Measurements from ENCODE around the gene METTL8.
"Not testable (repeated sequence)": the region's sequence is repeated elsewhere in the genome, so short reads cannot be mapped to it uniquely, and the experiment has no call there.

Gene METTL8

DNA sequence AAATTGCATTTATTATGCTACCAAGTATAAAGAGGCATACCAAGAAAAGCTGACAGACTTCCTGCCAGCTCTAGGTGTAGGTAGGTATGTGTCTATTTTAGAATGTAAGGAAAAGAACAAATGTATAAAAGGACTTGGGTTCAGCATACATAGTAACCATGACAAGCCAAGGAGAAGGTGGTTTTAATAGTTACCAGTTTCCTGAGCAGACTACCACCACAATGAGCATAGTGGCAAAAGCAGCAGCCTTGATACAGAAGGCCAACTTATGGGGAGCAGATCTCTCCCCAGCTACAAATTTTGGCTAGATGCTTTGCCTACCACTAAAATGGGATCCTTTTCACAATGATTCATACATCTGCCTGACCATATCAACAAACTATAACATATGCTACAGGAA, 34.5 kb downstream of the METTL8 start:
- DNase-seq, result no peak

DNA sequence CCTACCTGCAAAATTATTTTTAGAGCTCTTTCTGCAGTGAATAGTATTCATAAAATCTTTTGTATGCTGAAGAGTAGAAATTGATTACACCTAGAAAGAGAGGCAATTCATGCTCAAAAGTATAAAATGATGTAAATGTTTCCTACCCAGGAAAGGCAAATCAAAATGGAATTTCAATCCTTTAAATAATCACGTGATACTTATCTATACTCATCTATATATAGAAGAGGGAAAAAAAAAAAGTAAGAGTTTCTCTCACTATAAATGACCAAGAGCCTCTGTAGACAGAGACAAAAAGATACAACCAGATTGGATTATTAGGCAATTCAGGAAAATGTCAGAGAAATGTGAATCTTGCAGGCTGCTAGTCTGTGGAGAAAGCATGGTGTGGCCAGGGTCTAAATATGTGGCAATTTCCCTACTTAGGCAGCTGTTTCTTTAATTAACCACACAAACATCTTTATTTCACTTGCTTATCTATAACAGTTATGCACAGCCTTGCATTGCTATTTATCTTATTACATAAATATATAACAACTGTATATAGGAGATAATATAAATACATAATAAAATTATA, 39.5 kb downstream of the METTL8 start:
- DNase-seq, result no peak

DNA sequence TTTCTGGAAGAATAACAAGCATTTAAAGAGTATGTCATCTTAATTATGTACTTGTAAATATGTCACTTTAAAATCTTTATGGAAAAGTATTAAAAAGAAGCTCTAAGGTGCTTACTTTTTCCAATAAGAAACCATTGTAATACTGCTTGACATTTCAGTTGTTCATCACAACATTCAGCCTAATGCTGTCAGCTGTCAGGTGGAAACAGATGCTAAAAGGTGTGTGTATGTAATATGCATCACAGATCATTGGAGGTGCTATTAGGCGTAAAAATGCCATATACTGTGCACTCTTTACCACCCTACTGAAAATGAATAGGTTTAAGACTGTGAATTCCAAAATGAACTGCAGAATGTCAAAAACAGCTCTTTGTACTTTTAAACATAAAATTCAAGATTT, 40.3 kb downstream of the METTL8 start:
- no peak for DNase-seq

DNA sequence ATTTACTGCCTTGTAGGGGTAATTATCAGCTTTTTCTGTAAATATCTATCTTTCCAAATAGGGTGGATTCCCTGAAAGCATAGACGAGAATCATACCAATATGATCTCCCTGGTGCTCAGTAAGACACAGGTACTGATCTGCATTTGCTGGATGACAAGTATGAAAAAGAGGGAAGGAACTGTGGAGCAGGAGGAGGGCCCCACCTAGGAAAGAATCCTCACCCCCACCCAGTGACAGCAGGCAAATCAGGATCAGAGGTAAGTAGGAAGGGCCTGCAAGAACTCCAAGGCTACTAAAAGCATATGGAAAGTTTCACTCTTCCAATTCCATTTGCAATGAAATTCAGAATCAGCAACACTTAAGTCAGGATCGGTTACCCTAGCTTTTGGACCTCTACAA, 42.3 kb downstream of the METTL8 start:
- DNase-seq, result no peak

DNA sequence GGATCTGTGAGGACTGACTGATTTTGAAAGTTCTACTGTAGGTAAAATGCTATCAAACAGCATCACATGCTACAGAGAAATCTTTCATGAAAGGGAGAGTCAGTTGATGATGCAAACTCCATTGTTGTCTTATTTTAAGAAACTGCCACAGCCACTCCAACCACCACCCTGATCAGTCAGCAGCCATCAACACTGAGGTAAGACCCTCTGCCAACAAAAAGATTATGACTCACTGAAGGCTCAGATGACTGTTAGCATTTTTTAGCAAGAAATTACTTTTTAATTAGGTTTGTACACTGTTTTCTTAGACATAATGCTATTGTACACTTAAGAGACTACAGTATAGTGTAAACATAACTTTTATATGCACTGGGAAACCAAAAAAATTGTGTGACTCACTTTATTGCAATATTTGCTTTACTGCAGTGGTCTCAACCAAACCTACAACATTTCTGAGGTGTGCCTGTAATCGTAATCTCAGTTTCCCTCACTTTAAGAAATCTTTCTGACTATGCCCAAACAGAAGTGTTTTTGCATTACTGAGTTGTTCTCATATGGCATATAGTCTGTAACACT, 42.8 kb downstream of the METTL8 start:
- peak; percentile 75 for DNase-seq

DNA sequence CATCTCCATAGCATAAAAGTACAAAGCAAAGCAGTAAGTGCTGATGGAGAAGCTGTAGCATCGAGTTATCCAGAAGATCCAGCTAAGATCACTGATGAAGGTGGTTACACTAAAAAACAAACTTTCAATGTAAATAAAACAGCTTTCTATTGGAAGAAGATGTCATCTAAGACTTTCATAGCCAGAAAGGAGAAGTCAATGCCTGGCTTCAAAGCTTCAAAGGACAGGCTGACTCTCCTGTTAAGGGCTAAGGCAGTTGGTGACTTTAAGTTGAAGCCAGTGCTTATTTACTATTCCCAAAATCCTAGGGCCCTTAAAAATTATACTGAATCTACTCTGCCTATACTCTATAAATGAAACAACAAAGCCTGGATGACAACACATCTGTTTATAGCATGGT, 44.0 kb downstream of the METTL8 start:
- no peak for DNase-seq

DNA sequence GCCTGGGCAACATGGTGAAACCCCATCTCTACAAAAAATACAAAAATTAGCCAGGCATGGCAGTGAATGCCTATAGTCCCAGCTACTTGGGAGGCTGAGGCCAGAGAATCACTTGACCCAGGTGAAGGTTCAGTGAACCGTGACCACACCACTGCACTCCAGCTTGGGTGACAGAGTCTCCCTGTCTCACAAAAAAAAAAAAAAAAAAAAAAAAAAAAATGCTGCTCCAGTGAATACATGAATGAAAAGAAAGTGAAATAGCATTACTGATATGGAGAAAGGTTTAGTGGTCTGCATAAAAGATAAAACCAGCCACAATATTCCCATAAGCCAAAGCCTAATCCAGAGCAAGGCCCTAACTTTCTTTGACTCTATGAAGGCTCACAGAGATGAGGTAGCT, 44.5 kb downstream of the METTL8 start:
- no peak for DNase-seq

DNA sequence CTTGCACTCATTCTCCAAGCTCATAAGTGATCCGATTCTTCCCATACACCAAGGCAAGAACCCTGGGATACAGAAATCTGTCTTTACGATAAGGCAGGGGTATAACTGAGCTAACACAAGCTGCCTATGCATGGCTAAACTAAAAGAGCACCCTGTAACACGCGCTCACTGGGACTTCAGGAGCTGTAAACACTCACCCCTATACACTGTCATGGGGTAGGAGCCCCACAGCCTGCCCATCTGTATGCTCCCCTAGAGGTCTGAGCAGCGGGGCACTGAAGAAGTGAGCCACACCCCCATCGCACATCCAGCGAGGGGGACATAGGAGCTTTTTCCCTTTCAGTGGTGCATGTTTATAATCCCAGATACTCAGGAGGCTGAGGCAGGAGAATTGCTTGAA, 46.7 kb downstream of the METTL8 start:
- DNase-seq, result no peak

DNA sequence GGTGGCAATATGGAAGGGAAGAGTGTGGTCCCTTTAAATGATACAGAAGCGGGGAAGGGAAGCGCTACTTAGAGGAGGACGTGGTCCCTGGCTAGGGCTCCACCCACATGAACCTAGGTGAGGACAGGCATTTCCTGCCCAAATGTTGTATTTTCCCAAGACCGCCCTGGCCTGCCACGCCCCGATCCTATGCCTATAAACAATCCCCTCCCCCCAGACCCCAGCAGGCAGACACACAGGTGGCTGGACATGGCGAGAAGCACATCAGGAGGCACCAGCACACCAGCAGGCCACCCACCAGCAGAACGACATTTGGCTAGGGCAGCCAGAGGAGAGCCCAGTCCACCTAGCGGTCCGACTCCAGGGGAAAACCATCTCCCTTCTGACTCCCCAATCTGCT, 47.2 kb downstream of the METTL8 start:
- no peak for DNase-seq

DNA sequence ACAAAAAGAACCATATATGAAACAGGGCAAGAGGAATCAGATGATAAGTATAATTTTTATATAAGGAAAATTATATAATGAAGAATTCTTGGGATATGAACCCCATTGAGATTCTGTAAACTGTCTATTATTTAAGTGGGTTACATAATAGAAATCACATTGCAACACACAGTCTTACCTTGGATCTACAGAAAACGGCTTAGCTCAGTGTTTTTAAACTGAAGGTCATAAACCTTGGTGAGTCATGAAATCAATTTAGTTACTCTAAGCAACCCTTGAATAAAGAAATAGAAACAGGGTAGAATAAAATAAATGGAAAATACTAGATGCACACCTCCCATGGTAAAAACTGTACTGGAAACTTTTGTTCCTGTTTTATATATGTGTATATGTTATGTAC, 50.7 kb downstream of the METTL8 start:
- no peak for DNase-seq

DNA sequence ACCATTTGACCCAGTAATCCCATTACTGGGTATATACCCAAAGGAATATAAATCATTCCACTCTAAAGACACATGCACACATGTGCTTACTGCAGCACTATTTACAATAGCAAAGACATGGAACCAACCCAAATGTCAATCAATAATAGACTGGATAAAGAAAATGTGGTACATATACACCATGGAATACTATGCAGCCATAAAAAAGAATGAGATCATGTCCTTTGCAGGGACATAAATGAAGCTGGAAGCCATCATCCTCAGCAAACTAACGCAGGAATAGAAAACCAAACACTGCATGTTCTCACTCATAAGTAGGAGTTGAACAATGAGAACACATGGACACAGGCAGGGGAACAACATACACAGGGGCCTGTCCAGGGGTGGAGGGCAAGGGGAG, 51.6 kb downstream of the METTL8 start:
- DNase-seq, result not testable (repeated sequence)

DNA sequence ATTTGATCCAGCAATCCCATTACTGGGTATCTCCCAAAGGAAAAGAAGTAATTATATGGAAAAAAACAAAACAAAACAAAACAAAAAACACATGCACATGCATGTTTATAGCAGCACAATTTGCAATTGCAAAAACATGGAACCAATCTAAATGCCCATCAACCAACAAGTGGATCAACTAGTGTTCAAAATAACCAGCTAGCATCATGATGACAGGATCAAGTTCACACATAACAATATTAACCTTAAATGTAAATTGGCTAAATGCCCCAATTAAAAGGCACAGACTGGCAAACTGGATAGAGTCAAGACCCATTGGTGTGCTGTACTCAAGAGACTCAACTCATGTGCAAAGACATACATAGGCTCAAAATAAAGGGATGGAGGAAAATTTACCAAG, 55.9 kb downstream of the METTL8 start:
- not testable (repeated sequence) for DNase-seq

DNA sequence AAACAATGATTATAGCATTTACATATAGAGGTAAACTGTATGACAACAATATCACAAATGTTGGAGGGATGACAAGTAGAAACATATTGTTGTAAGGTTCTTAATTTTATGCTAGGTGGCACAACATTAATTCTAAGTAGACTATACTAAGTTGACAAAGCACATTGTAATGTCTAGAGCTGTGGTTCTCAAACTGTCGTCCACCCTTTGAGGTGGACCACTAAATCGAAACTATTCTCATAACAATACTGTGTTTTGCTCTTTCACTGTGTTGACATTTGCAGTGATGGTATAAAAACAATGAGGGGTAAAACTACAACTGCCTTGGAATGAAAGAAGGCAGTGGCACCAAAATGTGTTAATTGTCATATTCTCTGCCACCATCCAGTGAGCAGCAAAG, 66.1 kb downstream of the METTL8 start:
- DNase-seq, result no peak

DNA sequence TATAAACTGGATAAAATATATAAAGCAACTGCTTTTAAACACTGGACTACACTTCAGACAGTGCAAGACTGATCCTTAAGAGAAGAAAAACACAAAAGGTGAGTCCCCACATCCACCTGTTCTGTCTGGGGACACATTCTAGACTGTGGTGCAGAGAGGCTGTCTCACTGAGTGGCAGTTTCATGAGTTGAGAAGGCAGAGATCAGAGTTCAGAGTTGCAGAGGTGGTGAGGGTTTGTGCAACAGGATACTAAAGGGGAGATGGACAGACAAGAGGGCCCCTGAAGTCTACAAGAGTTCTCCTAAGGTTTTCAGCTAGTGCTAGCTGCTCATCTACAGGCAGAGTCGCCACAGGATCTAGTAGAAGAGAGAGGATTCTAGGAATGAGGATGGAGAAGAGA, 68.0 kb downstream of the METTL8 start:
- DNase-seq, result no peak

DNA sequence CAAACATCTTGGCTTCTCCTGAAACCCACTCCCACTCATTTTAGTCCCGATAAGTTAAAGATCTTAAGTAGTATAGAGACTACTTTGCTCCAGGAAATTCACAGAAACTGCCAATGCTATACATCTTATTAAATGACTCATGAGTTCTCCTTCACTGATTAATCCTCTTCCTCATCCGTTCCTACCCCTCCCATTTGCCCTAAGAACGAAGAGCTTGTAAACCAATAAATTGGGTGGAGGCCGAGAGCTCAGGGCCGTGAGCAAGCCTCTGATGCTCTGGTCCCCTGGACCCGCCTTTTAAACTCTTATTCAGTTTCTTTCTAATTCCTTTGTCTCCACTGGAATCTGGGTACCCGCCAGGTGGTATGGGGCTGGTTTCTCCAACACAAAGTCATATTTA, 68.6 kb downstream of the METTL8 start:
- DNase-seq, result no peak

DNA sequence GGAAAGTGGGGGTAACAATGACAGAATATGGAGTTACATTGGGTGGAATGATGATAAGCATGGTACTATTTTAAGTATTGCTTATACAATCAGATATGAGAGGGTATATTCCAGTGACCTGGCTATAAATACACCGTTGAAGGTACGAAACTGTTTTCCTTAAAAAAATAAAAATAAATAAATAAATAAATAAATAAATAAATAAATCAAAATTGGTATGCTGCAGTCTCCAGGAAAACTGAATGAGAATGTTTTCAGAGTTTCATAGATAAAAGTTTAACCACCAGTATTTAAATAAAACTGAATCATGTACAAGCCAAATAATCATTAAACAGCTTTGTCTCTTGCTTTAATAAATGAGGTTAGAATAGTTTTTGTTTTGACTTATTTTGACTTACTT, 71.4 kb downstream of the METTL8 start:
- no peak for DNase-seq

DNA sequence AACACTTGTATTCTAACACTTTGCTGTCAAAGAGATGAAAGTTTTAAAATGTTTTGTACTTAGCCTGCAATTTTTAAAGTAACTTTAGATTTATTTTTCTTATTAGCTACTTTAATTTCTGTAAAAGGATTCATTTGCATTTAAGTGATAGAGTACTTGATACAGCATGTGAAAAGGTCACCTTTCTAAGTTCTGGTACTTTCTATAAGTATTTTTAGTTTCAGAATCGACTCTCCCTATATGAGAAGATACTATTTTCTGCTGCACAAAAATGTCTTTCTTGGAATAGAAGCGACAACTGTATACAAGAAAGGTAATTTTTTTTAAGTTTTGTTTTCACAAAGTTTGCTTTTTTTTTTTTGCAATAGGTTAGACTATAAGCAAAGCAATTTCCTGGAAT, 72.9 kb downstream of the METTL8 start:
- DNase-seq, result no peak

DNA sequence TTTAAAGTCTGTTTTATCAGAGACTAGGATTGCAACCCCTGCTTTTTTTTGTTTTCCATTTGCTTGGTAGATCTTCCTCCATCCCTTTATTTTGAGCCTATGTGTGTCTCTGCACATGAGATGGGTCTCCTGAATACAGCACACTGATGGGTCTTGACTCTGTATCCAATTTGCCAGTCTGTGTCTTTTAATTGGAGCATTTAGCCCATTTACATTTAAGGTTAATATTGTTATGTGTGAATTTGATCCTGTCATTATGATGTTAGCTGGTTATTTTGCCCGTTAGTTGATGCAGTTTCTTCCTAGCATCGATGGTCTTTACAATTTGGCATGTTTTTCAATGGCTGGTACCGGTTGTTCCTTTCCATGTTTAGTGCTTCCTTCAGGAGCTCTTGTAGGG, 80.0 kb downstream of the METTL8 start:
- DNase-seq, result not testable (repeated sequence)

DNA sequence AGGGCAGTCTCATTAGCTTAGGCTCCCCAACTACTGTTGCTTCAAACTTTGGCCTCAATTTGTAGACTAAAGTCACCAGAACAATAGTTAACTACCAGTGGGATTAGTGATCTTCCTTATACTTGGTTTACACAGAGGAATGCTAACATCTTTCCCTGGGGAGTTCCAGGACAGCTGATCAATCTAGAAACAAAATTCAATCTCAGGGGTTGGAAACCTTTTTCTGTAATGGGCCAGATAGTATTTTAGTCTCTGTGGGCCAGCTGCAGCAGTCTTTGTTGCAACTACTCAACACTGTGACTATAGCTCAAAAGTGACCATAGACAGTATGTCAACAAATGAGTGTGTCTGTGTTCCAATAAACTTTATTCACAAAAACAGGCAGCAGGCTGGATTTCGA, 85.7 kb downstream of the METTL8 start:
- no peak for DNase-seq

DNA sequence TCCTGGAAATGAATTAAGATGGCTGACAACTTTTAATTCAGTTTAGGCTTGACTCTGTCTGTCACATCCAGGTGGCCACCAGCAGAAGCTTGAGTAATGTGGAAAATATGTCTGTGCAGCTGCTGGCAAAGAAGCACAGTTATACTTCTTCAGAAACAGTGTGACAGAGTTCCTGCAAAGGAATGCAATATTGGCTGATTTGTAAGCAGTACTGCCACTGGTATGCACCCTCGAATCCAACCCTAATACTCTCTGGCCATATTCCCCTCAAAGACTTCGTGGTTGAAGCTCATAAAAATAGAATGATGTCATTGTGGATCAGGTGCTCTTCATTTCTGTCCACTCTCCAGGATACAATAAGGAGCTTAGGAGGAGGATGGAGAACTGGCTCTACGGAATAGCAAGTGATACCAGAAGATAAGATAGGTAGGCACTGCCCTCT, 86.2 kb downstream of the METTL8 start:
- DNase-seq, result peak; percentile 86

DNA sequence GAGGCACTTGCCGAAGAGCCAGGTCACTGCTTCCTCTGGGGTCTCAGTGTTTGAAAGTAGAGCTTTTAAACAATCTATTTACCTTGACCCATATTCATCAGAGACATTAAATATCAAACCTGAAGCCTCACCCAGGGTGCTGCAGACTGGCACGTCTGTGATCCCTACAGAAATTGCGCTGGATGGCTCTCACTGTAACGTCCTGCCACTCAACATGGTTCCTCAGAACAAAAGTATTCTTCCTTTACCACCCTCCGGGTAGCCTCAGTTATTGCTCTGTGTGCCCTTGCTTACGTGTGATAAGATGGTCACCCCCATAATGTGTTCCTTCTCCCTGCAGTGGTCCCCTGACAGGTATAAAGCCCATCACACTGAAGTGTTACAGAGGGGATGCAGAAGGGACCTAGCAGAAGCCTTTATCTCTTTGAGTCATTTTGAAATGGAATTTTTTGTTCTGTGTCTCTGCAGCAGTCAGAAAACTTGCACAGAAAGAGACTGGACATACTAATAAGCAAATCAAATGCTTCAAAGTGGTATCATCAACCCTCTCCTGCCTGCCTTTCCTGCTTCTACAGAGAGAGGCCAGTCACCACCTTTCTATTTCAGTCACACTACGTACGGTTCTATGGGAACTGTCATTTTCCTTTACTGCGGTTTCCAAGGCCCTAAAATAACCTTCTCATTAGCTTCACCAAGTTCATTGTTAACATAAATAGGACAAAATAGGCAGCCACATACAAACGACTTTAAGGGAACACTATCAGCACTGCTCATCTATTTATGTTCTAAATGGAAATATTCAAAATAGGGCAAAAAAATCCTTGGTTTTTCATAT, 86.8 kb downstream of the METTL8 start:
- DNase-seq, result no peak

DNA sequence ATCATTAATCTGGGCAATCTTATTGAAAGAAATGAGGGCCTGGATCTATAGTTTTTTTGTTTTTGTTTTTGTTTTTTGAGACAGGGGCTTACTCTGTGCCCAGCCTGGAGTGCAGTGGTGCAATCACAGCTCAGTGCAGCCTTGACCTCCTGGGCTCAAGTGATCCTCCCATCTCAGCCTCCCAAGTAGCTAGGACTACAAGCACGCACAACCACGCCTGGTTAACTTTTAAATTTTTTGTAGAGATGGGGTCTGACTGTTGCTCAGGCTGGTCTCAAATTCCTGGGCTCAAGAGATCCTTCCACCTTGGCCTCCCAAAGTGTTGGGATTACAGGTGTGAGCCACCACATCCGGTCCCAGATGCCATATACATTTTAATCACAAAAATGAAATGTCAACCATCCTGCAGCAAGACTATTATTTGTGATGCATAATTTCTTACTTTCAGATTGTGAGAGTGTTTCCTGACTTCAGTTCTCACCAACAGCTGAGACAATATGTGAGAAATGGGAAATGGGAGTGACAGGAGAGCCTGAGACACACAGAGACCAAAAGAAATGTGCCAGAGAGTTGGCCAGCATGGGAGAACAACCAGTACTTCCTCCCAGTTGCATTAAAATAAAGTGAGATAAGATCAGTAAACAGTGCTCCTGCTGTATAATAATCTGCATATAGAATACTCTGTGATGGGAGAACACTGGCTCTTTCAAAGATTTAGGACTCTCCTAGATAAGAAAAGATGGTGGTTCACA, 87.6 kb downstream of the METTL8 start:
- no peak for DNase-seq

DNA sequence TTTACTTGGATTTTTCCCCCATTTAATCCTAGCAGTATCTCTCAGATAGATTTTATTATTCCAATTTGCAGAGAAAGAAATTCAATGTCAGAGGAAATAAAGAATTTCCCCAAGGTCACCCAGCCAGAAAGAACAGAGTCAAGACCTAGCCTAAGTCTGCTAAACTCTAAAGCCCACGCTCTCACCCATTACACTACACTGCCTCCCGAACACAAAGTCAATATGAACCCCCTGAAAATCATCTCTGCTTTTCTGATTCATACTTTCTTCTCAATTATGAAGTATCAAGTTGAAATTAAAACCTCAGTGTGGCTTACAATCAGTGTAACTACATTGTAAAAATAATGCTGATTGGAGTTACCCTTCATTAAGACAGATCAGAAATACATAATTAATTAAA, 89.6 kb downstream of the METTL8 start:
- DNase-seq, result no peak

DNA sequence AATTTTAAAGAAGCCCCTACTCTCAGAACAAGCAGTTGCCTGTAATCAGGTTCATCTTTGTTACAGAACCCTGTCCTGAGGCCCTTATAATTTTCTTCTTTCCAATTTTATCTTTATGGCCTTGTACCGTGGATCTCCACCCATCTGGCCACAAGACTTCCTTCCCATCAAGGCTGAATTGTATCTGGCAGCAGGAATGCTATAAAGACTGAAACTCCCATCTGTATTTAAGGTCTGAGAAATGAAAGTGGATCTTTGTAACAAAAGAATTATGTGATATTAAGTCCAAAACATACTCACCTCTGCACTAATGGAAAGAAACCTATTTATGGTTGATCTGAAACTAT, 91.8 kb downstream of the METTL8 start:
- no peak for DNase-seq

All from fibroblast of skin of scalp (primary cell).